Measurements from ENCODE around the gene ANKRD34A. TPM values are rescaled to one million over a fixed set of nuclear protein-coding genes. Genes with fewer than 3 reads are reported as not detected.

The ANKRD34A gene
- total RNA-seq, 1 donor from 2014 or later = 1.7 TPM

- no peaks in the 10 kb centered on the region for H3K27me3 ChIP-seq
- intact Hi-C loops (cut with DNase I) = no loop called here
- TF ChIP-seq, protein P1, sequence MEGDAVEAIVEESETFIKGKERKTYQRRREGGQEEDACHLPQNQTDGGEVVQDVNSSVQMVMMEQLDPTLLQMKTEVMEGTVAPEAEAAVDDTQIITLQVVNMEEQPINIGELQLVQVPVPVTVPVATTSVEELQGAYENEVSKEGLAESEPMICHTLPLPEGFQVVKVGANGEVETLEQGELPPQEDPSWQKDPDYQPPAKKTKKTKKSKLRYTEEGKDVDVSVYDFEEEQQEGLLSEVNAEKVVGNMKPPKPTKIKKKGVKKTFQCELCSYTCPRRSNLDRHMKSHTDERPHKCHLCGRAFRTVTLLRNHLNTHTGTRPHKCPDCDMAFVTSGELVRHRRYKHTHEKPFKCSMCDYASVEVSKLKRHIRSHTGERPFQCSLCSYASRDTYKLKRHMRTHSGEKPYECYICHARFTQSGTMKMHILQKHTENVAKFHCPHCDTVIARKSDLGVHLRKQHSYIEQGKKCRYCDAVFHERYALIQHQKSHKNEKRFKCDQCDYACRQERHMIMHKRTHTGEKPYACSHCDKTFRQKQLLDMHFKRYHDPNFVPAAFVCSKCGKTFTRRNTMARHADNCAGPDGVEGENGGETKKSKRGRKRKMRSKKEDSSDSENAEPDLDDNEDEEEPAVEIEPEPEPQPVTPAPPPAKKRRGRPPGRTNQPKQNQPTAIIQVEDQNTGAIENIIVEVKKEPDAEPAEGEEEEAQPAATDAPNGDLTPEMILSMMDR (IDR thresholded peaks at IDR 0.05) = no peak
- peak in 1 of 2 donors; percentile 53 for TF ChIP-seq POLR2AphosphoS5 (IDR thresholded peaks at IDR 0.05; ENCODE audit: insufficient read depth in 1 of 2, low read depth in 1 of 2)
- peaks cover 74% of the 10 kb centered on the region for H3K4me1 ChIP-seq
- H3K9me3 ChIP-seq = no peaks in the 10 kb centered on the region
- no peak overlapping the region for H3K4me3 ChIP-seq
- H3K27ac ChIP-seq = peak overlapping the region; percentile 95
- H3K36me3 ChIP-seq = no peaks in the 10 kb centered on the region
- DNase-seq (ENCODE audit: extremely low spot score in 2 of 2) = peak in 1 of 2 donors; percentile 88
Observed at GRCh38 chr1:145982010-145982723, 17.8 kb upstream of the ANKRD34A start.

DNA sequence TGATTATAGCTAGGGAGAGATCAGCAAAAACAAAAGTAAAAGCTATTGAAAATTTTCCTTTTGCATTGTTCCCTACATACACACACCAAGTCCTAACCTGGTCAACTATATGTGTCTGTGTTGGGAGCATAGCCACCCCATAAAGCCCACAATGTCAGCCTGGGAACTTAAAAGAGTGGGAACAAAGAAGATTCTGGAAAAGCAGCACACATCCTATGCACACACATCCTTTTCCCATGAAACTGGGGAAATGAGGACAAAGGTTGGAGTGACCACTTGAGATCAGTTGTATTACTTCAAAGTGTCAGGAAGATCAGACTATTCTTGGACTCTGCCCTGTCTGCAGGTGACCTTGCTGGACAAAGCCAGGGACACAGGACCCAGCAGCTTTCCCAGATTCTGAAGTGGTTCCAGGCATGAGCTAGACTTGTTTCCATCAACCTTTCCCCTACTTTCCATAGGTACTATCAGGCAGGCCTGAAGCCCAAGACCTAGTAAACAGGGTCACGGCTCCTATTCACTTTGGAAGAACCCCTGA, 16.2 kb upstream of the ANKRD34A start:
- Histone ChIP-seq H3K4me1 (peaks cover 66% of the 10 kb centered on the region), H3K27ac (peak overlapping the region; percentile 95), H3K4me3 (no peak overlapping the region), H3K36me3 (no peaks in the 10 kb centered on the region), H3K9me3 (no peaks in the 10 kb centered on the region), H3K27me3 (no peaks in the 10 kb centered on the region)
- TF ChIP-seq POLR2AphosphoS5 (IDR thresholded peaks at IDR 0.05; ENCODE audit: insufficient read depth in 1 of 2, low read depth in 1 of 2) (no peak), POLR2A (IDR thresholded peaks at IDR 0.05) (no peak)
- TF ChIP-seq, protein P1 (IDR thresholded peaks at IDR 0.05) = no peak
- peak in 1 of 2 donors; percentile 91 for DNase-seq (ENCODE audit: extremely low spot score in 2 of 2)
- intact Hi-C loops (cut with DNase I) = no loop called here

- Histone ChIP-seq H3K36me3 (no peaks in the 10 kb centered on the region), H3K4me3 (peak overlapping the region; percentile 24 to 37), H3K27me3 (no peaks in the 10 kb centered on the region), H3K4me1 (peaks cover 60% of the 10 kb centered on the region), H3K9me3 (no peaks in the 10 kb centered on the region), H3K27ac (peak overlapping the region; percentile 95)
- intact Hi-C loops (cut with DNase I) = loop anchor here (2.0 kb wide), 1 partner anchor 17 kb away; the partner anchor contains the start of gene TXNIP
- DNase-seq (ENCODE audit: extremely low spot score in 2 of 2) = no peak
- TF ChIP-seq POLR2A (IDR thresholded peaks at IDR 0.05) = peak in 1 of 2 donors; percentile 68
- TF ChIP-seq, protein P1 (IDR thresholded peaks at IDR 0.05) = no peak
- peak in 1 of 2 donors; percentile 41 for TF ChIP-seq POLR2AphosphoS5 (IDR thresholded peaks at IDR 0.05; ENCODE audit: insufficient read depth in 1 of 2, low read depth in 1 of 2)
Observed at GRCh38 chr1:145979746-145980456, 15.5 kb upstream of the ANKRD34A start.

GRCh38 chr1:145978854-145979745, 14.7 kb upstream of the ANKRD34A start:
- Histone ChIP-seq H3K36me3 (no peaks in the 10 kb centered on the region), H3K4me1 (peaks cover 52% of the 10 kb centered on the region), H3K27ac (peak overlapping the region; percentile 95), H3K9me3 (no peaks in the 10 kb centered on the region), H3K4me3 (peak overlapping the region; percentile 24 to 45), H3K27me3 (no peaks in the 10 kb centered on the region)
- DNase-seq (ENCODE audit: extremely low spot score in 2 of 2) = peak in 1 of 2 donors; percentile 100
- intact Hi-C loops (cut with DNase I) = loop anchor here (2.0 kb wide), 1 partner anchor 18 kb away; the partner anchor contains the start of gene TXNIP
- TF ChIP-seq POLR2AphosphoS5 (IDR thresholded peaks at IDR 0.05; ENCODE audit: insufficient read depth in 1 of 2, low read depth in 1 of 2) (peak; percentile 67 to 100), POLR2A (IDR thresholded peaks at IDR 0.05) (peak; percentile 8 to 54)
- TF ChIP-seq, protein P1 (IDR thresholded peaks at IDR 0.05) = no peak

All from vagina (tissue), 2 donors.